GM23248 (cell line): ENCODE data around the gene WBP11.

Source experiments
- EZH2 ChIP-seq: fragments of 200-600 bp; sonication (generic); IDR thresholded peaks from 2 replicates; pipeline ENCODE4 v1.6.1; 2018; ENCODE audit warnings: antibody characterized with exemption, mild to moderate bottlenecking; ENCODE audit not compliant: insufficient read depth, poor library complexity, severe bottlenecking
- EZH2phosphoT487 ChIP-seq: fragments of 200-600 bp; sonication (generic); IDR thresholded peaks from 2 replicates; pipeline ENCODE4 v1.6.1; 2018; ENCODE audit warnings: antibody characterized with exemption, moderate library complexity, mild to moderate bottlenecking, low read depth; ENCODE audit not compliant: insufficient read depth

GRCh38 chr12:14839262-14839661, 36.0 kb upstream of the WBP11 start:
- TF ChIP-seq EZH2 = no peak
- no peak for TF ChIP-seq EZH2phosphoT487
